GM19324 (cell line): ENCODE results near the gene MYH11.
"Not testable (repeated sequence)": the region's sequence is repeated elsewhere in the genome, so short reads cannot be mapped to it uniquely, and the experiment has no call there.

Source experiments
- ATAC-seq: cut with Tn5 transposase; IDR thresholded peaks from one replicate; pipeline ENCODE4 v1.9.1; 2021; ENCODE audit warnings: mild to moderate bottlenecking, moderate library complexity; ENCODE audit not compliant: unreplicated experiment, low FRiP score

Gene MYH11

DNA sequence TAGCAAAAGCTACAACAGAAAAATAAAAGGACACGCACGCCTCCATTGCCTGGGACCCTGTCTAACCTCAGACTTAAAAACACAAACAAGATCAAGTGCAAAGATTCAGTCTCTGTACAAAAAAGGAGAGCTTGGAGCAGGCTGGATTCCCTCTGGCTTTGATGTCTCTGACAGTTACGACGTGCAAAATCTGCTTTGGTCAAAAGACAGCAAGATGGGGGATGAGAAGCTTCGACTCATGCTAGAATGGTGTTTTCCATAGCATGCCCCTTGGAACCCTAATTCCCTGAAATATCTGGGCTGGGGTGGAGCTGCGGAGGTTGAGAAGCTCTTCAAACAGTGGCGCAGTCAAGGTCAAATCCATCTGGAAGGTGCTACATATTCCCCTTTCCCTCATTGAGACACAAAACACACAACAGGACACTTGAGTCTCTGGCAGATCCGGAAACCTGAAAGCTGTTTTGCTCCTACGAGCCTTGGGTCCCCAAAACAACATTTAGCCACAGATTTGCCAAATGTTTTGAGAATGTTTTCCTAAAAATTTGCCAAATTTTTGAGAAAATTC is 9.1 kb downstream of the MYH11 start:
- ATAC-seq: no peak

- no peak for ATAC-seq
Observed at GRCh38 chr16:15846510-15846909, 10.3 kb downstream of the MYH11 start.

DNA sequence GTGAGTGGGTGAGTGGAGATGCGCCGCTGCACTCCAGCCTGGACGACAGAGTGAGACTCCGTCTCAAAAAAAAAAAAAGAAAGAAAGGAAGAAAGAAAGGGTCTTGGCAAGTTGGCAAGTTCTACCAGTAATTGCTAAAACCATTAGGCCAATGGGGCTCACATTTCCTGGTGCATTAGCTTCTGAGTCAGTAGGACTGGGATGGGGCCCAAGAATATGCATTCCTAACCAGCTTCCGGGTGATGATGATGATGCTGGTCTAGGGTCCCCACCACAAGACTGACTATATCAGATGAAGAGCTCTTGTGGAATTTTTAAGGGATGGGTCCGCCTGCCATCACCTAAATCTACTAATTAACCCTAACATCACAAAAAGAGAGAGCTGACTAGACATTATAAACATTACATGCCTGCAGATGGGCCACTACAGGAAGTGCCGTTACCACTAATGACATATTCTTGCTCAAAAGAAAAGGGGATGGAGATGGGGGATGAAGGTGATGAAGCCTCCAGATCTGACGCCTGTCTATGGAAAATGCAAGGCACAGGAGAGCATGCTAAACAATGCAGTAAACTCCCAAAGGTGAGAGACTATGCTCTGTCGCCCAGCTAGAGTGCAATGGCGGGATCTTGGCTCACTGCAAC is 13.1 kb downstream of the MYH11 start:
- no peak for ATAC-seq

GRCh38 chr16:15839204-15839603 is 17.6 kb downstream of the MYH11 start:
- ATAC-seq: not testable (repeated sequence)

GRCh38 chr16:15837761-15838160 is 19.1 kb downstream of the MYH11 start:
- ATAC-seq: no peak

DNA sequence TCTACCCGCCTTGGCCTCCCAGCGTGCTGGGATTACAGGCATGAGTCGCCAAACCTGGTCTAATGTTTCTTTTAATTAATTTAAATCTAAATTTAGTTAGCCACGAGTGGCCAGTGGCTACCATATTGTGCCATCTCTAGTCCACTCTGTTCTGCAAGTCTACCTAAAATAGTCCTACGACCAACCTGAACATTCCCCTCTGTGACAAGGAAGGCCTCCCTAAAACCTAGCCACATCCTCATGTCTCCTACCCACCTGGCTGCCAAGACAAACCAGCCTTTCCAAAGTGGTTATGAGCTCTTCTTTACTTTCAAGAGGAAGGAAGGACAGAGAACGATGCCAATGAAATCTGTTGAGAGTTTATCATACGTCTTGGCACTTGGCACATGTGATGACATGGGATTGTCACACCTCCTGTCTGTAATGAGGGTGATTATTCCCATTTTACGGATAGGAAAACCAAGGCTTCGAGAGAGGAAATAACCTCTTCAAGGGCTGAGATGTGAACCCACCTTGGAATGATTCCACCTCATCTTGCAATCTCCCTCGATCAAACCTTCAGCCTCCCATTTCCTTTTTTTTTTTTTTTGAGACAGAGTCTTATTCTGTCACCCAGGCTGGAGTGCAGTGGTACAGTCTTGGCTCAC is 19.7 kb downstream of the MYH11 start:
- no peak for ATAC-seq

- ATAC-seq: no peak
Observed at GRCh38 chr16:15836074-15836473, 20.8 kb downstream of the MYH11 start.

GRCh38 chr16:15835136-15835878 is 21.5 kb downstream of the MYH11 start:
- no peak for ATAC-seq

GRCh38 chr16:15834502-15834901 is 22.3 kb downstream of the MYH11 start:
- no peak for ATAC-seq

DNA sequence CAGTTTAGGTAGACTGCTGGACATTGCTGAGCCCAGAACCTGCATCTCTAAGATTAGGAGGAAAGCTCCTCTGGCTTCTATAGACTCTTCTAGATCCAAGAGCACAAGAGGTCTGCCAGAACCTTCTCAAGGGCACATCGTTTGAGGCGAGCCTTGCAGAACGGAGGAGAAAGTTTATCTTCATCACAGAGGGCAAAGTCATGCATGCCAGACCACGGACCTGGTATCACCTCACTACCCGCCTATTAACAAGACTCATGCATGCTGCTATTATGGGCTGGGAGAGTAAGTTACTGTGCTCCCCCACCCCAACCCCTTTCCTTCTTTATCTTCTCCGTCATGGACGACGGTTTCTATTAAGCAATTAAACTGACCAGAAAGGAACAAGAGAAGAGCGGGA is 23.3 kb downstream of the MYH11 start:
- ATAC-seq: no peak

GRCh38 chr16:15832241-15832640 is 24.6 kb downstream of the MYH11 start:
- no peak for ATAC-seq

DNA sequence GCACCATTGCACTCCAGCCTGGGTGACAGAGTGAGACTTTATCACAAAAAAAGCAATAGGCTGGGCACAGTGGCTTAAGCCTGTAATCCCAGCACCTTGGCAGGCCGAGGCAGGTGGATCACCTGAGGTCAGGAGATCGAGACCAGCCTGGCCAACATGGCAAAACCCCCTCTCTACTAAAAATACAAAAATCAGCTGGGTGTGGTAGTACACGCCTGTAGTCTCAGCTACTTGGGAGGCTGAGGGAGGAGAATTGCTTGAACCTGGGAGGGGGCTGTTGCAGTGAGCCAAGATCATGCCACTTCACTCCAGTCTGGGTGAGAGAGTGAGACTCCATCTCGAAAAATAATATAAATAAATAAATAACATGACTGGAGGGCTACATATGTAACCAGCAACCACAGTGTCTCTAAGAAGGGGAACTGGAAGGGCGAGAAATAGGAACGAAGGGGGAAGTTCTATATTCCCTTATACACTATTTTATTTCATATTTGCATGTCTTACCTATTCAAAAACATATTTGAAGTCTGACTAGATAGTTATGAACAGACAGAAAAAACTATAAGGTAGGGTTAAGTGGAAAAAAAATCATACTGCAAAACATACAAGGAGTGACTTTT is 25.9 kb downstream of the MYH11 start:
- no peak for ATAC-seq

GRCh38 chr16:15829460-15829859 is 27.4 kb downstream of the MYH11 start:
- ATAC-seq: no peak

DNA sequence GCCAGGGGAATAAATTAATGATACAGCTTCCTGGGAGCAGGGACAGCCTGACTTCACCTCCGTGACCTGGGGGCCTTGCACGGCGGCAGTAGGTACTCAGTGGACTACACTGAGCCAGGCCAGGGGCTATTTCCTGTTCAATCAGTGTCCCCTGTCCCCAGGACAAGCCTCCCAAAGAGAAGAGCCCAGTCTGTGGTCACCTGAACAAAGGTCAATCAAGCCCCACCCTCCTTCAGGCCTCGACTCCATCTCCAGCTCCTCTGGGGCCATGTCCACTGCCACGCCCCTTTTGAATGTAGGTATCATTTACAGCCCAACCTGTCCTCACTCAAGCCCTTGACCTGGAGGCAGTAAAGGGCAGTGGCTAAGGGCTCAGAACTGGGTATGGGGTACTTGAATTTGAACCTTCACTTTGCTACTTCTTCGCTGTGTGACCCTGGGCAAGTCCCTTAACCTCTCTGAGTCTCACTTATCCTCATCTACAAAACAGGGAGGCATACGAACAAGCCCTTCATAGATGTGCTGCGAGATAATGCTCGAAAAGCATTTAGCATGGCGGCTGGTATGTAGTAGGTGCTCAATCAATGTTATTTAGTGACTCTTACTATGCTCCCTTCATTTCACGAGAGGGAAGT is 29.0 kb downstream of the MYH11 start:
- ATAC-seq: no peak

DNA sequence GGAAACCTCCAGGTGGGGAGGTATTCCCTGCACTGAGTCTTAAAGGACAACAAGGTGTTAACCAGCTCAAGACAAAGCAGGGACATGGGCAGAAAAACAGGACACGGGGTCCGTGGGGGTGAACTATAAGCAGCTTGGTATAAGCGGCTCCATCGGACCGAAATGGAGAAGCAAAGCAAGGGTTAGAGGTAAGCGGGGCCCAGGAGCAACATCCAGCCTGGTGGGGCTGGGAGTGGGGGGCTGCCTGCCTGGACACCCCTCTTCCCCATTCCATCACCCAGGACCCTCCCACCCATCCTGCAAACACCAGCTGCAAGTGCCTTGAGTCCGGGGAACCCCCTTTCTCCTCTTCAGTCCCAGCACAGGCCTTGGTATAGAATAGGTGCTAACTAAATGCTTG is 29.5 kb downstream of the MYH11 start:
- no peak for ATAC-seq

GRCh38 chr16:15825750-15826305 is 31.0 kb downstream of the MYH11 start:
- ATAC-seq: no peak

- no peak for ATAC-seq
Observed at GRCh38 chr16:15822957-15823356, 33.9 kb downstream of the MYH11 start.

- ATAC-seq: no peak
Observed at GRCh38 chr16:15820837-15821236, 36.0 kb downstream of the MYH11 start.

DNA sequence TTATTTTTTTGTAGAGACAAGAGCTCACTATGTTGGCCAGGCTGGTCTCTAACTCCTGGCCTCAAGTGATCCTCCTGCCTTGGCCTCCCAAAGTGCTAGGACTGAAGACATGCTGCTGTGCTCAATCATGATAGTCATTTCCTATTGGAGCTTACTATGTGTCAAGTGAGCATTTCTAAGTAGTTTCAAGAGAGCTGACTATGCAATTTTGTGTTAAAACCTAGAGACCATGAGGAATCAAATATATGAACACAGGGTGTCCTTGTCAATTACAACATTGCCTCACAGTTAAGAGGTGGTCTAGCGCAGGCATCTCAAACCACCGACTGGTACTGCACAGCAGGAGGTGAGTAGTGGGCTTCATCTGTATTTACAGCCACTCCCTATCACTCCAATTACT is 37.8 kb downstream of the MYH11 start:
- ATAC-seq: no peak

DNA sequence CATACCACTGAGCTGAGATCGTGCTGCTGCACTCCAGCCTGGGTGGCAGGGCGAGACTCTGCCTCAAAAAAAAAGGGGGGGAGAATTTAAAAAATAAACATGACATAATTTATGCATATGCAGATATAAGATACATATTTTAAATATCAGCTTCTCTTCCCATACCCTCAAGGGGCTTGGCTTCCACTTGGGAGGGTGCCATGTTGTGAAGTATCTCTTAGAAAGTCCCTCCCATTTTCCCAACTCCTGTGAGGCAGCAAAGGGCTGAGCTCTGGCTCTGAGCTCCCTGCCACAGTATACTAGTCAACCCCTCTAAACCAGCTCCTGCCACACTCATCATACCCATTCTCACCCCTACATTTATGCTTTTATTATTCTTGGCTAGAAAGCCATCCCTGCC is 39.4 kb downstream of the MYH11 start:
- no peak for ATAC-seq
